GM10266 (cell line): ENCODE measurements around the gene PPP2R5C.

Experiments
- DNase-seq: peaks from one replicate; pipeline ENCODE4 v3.0.0; 2012; ENCODE audit errors: extremely low spot score
- TF ChIP-seq, protein P1 (sequence below): IDR thresholded peaks from 2 replicates; pipeline ENCODE4 v1.5.1; 2012; ENCODE audit warnings: mild to moderate bottlenecking, low read depth; ENCODE audit not compliant: control insufficient read depth, insufficient read depth; ENCODE audit errors: missing control alignments

PPP2R5C gene

GRCh38 chr14:101925152-101925551, 163.6 kb downstream of the PPP2R5C start:
- no peak for DNase-seq
- TF ChIP-seq, protein P1, sequence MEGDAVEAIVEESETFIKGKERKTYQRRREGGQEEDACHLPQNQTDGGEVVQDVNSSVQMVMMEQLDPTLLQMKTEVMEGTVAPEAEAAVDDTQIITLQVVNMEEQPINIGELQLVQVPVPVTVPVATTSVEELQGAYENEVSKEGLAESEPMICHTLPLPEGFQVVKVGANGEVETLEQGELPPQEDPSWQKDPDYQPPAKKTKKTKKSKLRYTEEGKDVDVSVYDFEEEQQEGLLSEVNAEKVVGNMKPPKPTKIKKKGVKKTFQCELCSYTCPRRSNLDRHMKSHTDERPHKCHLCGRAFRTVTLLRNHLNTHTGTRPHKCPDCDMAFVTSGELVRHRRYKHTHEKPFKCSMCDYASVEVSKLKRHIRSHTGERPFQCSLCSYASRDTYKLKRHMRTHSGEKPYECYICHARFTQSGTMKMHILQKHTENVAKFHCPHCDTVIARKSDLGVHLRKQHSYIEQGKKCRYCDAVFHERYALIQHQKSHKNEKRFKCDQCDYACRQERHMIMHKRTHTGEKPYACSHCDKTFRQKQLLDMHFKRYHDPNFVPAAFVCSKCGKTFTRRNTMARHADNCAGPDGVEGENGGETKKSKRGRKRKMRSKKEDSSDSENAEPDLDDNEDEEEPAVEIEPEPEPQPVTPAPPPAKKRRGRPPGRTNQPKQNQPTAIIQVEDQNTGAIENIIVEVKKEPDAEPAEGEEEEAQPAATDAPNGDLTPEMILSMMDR, result no peak

DNA sequence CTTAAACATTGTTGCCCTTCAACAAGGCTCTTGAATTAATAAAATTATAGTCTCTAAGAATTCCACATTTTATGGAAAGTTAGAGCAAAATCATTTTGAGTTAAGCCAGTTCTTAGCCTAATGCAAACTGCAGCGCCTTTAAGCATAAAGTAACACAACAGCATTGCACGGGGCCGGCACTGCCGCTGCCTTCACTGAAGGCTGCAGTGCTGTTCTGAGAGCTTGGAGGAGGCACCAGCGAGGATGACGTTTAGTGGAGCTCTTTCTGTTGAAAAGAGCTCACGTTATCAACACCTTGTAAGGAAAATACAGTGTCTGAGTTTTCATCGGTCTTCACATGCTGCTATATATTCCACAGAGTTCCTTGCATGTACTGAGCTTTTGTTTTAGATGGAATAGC, 164.6 kb downstream of the PPP2R5C start:
- TF ChIP-seq, protein P1, result no peak
- no peak for DNase-seq

DNA sequence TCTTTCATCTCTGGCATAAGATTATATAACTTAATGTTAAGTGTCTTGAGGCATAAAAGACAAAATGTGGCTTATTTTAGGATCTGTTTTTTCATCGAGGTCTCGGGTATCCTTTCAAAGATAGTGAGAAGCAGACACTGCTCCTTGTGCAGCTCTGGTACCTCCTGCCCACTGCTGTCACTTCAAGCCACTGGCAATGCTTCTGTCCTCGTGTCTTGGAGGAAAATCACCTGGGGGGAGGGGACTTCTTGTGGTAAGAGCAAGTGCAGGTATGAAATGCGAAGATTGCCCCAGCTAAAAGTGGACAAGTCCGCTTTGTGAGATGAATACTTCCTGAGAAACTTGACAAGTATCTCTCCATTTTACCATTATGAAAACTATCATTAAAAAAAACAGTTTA, 165.1 kb downstream of the PPP2R5C start:
- TF ChIP-seq, protein P1, result no peak
- DNase-seq, result no peak

DNA sequence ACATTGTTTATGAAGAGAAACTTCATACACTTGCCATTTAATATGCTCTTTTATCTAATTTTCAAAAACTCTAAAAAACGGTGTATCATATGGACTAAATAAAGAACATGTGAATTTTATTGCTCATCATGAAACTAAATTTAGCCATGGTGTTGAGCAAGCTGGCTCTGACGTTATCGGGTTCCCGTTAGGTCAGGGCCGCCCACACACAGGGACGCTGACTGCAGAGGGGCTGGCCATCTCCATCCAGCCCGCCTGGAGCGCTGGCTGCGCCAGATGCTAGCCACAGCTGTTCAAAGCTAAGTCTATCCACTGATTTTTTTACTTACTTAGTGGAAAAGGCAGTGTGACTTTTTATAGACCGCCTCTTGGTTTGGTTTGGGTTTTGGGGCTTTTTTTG, 166.3 kb downstream of the PPP2R5C start:
- TF ChIP-seq, protein P1, result no peak

GRCh38 chr14:101928415-101928841, 166.9 kb downstream of the PPP2R5C start:
- DNase-seq, result no peak
- TF ChIP-seq, protein P1, result no peak

More for the DNA sequence above, 166.3 kb downstream of the PPP2R5C start:
- DNase-seq, result no peak

DNA sequence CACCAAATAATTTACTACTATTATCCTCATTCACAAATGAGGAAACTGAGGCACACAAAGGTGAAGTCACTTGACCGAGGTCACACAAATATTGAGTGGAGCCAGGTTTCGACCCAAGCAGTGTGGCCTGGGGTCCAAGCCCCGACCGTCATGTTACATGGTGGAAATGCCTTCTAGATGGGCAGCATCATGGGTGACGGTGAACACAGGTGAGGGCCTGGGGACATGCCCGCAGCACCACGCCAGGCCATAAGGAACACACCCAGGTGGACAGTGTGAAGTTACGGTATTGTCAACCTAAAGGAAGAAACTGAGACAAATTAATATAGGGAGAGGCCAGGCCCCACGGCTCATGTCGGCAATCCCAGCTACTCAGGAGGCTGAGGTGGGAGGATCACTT, 167.6 kb downstream of the PPP2R5C start:
- TF ChIP-seq, protein P1, result no peak
- no peak for DNase-seq

DNA sequence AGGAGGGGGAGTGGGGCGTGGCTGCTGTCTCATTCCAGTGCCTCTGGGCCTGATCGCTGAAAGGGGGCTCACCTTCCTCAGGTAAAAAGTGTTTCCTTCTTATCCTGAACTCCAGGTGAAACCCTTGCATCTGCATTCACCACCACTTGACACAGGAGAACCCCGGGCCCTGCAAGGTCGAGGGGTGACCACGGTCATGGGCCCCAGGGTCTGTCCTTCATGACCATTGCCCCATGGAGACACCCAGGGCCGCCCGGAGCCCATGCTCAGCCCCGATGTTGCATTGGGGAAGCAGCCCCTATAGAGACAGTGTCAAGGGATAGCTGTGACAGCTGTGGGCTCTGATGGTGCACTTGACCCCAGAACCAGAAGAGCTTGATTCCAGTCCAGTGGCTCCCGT, 168.4 kb downstream of the PPP2R5C start:
- TF ChIP-seq, protein P1, result no peak

GRCh38 chr14:101932673-101933072, 171.2 kb downstream of the PPP2R5C start:
- no peak for DNase-seq
- TF ChIP-seq, protein P1, result no peak

More for the DNA sequence above, 168.4 kb downstream of the PPP2R5C start:
- DNase-seq, result no peak
